Motor neuron (in vitro differentiated cells): ENCODE data around the gene CHD1L. TPM values are rescaled to one million over a fixed set of nuclear protein-coding genes. Genes with fewer than 3 reads are reported as not detected.

Experiments
- total RNA-seq, 8 experiments: library from RNA; unstranded; fragments of 300-600 nt; gene quantifications; 2 replicates each; pipeline versions ENCODE4 v1.2.3 to v1.2.4, GENCODE V29; 2022

Gene CHD1L
- total RNA-seq, 8 experiments from 2014 or later: 20.7 to 50.9 (median 31.4) TPM

Other genes starting within 250 kb of the CHD1L start
- 100 to 1,000 TPM in 1 of 8 experiments, 10 to 100 TPM in 4, 1 to 10 TPM in 3; 8.0 to 104 (median 38.7) TPM for gene PRKAB2, start 70.2 kb upstream of the CHD1L start, total RNA-seq
- 1 to 10 TPM; 1.0 to 4.1 (median 2.2) TPM for gene FMO5, start 17.3 kb upstream of the CHD1L start, total RNA-seq